ENCODE results near the gene SLC43A2.
"Not testable (repeated sequence)": the region's sequence is repeated elsewhere in the genome, so short reads cannot be mapped to it uniquely, and the experiment has no call there.

SLC43A2 gene

DNA sequence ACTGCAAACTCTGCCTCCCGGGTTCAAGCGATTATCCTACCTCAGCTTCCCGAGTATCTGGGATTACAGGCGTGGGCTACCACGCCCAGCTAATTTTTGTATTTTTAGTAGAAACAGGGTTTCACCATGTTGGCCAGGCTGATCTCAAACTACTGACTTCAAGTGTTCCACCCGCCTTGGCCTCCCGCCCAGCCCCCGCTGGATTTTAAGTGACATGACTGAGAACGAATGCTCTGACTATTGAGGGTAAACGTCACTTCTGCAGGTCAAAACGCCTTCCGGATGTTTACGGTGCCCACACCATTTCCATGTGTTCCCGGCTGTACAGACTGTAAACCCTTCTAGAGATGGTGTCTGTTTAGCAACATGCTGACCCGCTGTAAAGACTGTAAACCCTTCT lies 88.8 kb downstream of the SLC43A2 start:
- DNase-seq (ENCODE audit: low read depth, low spot score), result no peak

DNA sequence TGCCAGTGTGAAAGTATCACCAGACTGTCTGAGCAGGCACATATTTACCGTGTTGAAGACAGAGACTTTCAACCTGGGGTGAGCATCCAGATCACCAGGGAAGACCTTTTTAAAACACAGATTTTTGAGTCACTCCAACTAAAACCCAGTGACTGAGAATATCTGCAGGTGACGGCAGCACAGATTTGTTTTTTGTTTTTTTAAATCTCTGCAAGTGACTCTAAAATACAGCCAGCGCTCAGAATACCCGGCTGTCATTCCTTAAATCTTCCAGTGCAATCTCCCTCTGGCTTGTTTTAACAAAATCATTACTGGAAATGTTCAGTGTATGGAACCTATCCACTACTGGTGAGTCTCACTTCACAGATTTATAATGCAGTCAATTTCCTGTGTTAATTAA lies 92.9 kb downstream of the SLC43A2 start:
- DNase-seq (ENCODE audit: low read depth, low spot score), result no peak

DNA sequence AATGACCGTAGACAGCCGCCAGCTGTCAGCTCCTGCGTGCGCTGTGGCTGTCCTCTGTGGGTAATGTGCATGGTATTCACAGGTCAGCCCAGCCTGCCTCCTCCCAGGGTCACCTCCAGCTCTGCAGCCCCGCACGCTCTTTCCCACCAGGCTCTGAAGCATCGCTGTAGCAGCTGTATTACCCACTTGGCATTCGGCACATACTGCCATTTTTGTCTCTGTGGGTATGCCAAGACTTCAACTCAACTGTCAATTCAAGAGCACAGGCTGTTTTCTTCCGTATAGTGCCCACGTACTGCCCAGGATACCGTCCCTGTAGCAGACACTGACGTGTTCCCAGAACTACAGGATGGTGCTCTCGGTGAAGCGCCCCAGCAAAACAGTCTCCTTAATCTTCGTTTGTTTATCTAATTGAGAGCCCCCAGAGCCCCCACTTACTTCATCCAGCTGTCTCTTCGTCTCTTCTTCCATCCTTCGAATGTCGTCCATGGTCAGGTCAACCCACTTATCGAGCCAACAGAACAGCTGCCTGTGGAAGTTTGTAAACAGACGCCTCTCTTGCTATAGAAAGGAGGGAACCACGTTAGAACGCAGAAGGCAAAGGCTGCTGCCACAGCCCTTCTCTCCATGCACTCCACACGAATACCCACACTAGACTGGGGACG lies 94.8 kb downstream of the SLC43A2 start:
- no peak for DNase-seq (ENCODE audit: low read depth, low spot score)

DNA sequence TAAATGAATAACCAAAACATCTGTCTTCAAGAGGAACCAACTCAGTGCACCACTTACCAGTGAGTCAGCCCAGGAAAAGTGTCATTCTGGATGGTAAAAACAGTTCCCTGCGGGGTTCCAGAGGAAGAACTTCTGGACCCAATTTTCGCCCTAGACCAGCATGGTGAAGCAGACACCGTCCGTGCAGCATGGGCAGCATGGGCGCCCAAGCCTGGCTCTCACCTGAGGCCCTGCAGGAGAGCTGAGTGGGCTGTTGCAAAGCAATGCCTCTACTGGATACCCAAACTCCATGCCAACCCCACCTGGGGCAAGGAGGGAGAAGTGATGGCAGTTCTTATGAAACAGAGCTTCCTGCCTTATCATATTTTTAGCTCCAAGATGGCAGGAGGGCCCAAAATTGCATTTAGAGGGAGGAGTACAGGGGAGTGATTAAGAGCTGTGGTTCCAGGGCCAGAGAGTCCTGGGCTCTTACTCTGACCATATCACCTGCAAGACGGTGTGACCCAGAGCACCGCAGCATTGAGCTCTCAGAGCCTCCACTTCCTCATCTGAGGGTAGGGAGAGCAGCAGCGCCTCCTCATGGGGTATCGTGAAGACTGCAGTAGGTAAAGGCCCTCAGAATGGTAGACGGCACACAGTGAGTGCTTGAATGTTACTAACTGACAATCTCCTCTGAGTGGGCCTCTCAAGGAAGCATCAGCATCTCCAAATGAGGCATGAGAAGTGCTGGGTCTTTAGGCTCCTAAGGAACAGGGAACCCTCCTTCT lies 95.6 kb downstream of the SLC43A2 start:
- peak; percentile 60 for DNase-seq (ENCODE audit: low read depth, low spot score)

DNA sequence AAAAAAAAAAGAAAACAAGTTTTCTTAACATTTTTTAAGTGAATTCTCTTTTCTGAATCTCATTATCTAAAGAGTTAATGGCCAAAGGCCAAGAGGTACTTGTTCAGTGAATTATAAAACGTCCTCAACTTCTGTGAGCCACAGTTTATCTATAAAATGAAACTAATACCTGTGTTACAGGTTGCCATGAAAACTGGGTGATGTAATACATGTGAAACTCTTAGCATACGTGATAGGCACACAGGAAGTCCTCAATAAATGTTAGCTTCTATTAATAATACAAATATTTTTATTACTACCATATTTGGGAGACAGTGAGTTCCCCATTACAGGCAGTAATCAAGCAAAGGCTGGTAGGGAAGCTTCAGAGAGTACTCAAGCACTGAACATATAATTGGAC lies 98.8 kb downstream of the SLC43A2 start:
- no peak for DNase-seq (ENCODE audit: low read depth, low spot score)

DNA sequence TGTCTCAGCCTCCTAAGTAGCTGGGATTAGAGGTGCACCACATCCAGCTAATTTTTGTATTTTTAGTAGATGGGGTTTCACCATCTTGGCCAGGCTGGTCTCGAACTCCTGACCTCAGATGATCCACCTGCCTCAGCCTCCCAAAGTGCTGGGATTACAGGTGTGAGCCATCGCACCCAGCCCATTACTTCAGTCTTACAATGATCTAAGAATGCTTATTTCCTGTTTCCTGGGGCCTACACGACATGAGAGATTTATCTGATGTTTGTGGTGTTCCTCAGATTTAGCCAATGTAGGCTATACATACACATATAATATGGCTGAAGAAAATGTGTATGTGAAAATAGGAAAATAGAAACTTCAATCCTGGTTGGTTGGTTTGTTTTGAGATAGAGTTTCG lies 101.8 kb downstream of the SLC43A2 start:
- not testable (repeated sequence) for DNase-seq (ENCODE audit: low read depth, low spot score)

DNA sequence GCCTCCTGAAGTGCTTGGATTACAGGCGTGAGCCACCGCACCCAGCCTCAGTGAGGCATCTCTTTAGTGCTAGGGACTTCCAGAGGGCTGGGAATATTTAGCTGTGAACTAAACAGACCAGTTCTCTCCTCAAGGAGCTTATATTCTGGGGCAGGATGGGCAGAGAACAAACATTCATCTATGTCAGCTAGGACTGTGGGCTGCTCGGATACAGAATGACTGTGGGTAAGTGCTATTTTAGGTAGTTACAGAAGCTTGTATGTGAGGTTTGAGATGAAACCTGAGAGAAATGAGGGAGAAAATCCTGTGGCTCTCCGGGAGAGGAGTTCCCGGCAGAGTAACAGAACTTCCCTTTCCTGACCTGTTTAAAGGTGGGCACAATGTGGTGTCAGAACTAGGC lies 106.0 kb downstream of the SLC43A2 start:
- no peak for DNase-seq (ENCODE audit: low read depth, low spot score)

DNA sequence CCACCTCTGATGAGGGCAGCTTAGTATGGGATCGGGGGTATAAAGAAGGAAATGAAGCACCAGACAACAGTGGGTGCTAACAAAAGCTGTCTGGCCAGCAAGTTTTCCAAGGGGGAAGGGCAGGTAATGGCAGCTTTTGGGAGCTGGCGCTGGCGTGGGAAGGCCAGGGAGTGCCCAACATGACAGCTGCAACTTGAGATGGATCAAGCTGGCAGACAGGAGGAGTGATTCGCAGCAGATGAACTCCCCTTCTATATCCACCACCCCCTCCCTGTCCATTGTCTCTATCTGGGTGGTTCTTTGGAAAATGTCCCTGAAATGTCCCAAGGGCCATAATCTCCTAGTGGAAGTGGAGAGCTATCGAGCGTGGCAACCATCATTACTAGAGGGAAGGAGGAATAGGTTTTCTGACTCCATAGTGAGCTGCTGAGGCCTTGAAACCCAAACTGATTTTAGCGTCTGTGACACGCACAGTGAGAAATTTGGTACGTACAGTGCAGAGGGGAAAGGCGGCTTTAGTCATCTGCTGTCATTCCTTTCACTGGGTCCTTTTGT lies 107.5 kb downstream of the SLC43A2 start:
- no peak for DNase-seq (ENCODE audit: low read depth, low spot score)

DNA sequence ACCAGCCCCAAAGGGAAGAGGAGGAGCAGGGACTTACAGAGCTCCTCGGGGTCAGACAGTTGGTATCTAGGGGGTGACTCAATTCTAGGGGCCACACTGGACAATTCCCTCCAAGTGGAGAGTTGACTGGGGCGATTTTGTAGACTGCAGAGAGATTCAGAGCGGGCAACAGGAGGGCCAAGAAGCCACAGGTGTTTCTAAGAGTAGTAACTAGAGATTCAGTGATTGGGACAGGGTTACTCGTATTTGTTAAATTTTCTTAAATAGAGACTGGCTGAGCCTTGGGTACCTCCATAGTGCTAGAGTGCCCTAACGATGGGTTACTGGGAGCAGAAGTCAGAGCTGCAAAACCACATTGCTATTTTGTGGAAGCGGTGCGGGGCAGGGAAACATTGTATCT lies 109.0 kb downstream of the SLC43A2 start:
- no peak for DNase-seq (ENCODE audit: low read depth, low spot score)

Measured in ELF-1 (cell line).